IPS-18a (cell line): Measurements from ENCODE around the gene DCUN1D2.

ENCODE experiments used
- H3K27ac ChIP-seq: one replicate; pipeline ENCODE4 v1.5.1; 2013; ENCODE audit warnings: low read length
- H3K27me3 ChIP-seq: one replicate; pipeline ENCODE4 v1.6.1; 2013; ENCODE audit warnings: mild to moderate bottlenecking, low read length; ENCODE audit not compliant: control insufficient read depth, insufficient read depth
- H3K36me3 ChIP-seq: one replicate; pipeline ENCODE4 v1.6.1; 2013; ENCODE audit warnings: low read depth, low read length; ENCODE audit not compliant: control insufficient read depth
- H3K4me1 ChIP-seq: one replicate; pipeline ENCODE4 v1.6.1; 2013; ENCODE audit warnings: low read depth, low read length; ENCODE audit not compliant: control insufficient read depth
- H3K4me3 ChIP-seq: one replicate; pipeline ENCODE4 v1.5.1; 2013; ENCODE audit warnings: low read length
- H3K9ac ChIP-seq: one replicate; pipeline ENCODE4 v1.6.1; 2013; ENCODE audit warnings: mild to moderate bottlenecking, low read length, moderate library complexity
- H3K9me3 ChIP-seq: one replicate; pipeline ENCODE4 v1.6.1; 2013; ENCODE audit warnings: low read depth, low read length; ENCODE audit not compliant: control insufficient read depth

Gene DCUN1D2

GRCh38 chr13:113425941-113426590, 64.4 kb downstream of the DCUN1D2 start:
- no peaks in the 10 kb centered on the region for H3K27me3 ChIP-seq
- H3K9ac ChIP-seq: no peak overlapping the region

GRCh38 chr13:113423520-113424163, 66.9 kb downstream of the DCUN1D2 start:
- Histone ChIP-seq H3K27ac (no peak overlapping the region), H3K27me3 (no peaks in the 10 kb centered on the region), H3K36me3 (no peaks in the 10 kb centered on the region), H3K9ac (no peak overlapping the region), H3K9me3 (no peaks in the 10 kb centered on the region), H3K4me3 (no peak overlapping the region), H3K4me1 (no peaks in the 10 kb centered on the region)

More at GRCh38 chr13:113425941-113426590, 64.4 kb downstream of the DCUN1D2 start:
- no peak overlapping the region for H3K4me3 ChIP-seq
- no peaks in the 10 kb centered on the region for H3K36me3 ChIP-seq
- no peaks in the 10 kb centered on the region for H3K4me1 ChIP-seq
- H3K9me3 ChIP-seq: no peaks in the 10 kb centered on the region
- H3K27ac ChIP-seq: no peak overlapping the region

- H3K36me3 ChIP-seq: no peaks in the 10 kb centered on the region
- no peak overlapping the region for H3K27ac ChIP-seq
- no peak overlapping the region for H3K4me3 ChIP-seq
- H3K9me3 ChIP-seq: no peaks in the 10 kb centered on the region
- H3K4me1 ChIP-seq: no peaks in the 10 kb centered on the region
- no peak overlapping the region for H3K9ac ChIP-seq
- no peaks in the 10 kb centered on the region for H3K27me3 ChIP-seq
These were observed 67.5 kb downstream of the DCUN1D2 start for GRCh38 chr13:113422807-113423519.

- Histone ChIP-seq H3K36me3 (no peaks in the 10 kb centered on the region), H3K9ac (no peak overlapping the region), H3K27me3 (no peaks in the 10 kb centered on the region), H3K27ac (no peak overlapping the region), H3K4me3 (no peak overlapping the region), H3K4me1 (no peaks in the 10 kb centered on the region), H3K9me3 (no peaks in the 10 kb centered on the region)
These were observed 68.7 kb downstream of the DCUN1D2 start for GRCh38 chr13:113421673-113422270.

- H3K9me3 ChIP-seq: no peaks in the 10 kb centered on the region
- H3K27ac ChIP-seq: no peak overlapping the region
- no peaks in the 10 kb centered on the region for H3K4me1 ChIP-seq
- H3K4me3 ChIP-seq: no peak overlapping the region
- no peaks in the 10 kb centered on the region for H3K27me3 ChIP-seq
- H3K9ac ChIP-seq: no peak overlapping the region
- H3K36me3 ChIP-seq: no peaks in the 10 kb centered on the region
These were observed 69.5 kb downstream of the DCUN1D2 start for GRCh38 chr13:113420833-113421600.

- no peak overlapping the region for H3K27ac ChIP-seq
- H3K9ac ChIP-seq: no peak overlapping the region
- no peaks in the 10 kb centered on the region for H3K27me3 ChIP-seq
- no peaks in the 10 kb centered on the region for H3K4me1 ChIP-seq
- H3K36me3 ChIP-seq: no peaks in the 10 kb centered on the region
- no peaks in the 10 kb centered on the region for H3K9me3 ChIP-seq
- no peak overlapping the region for H3K4me3 ChIP-seq
These were observed 70.3 kb downstream of the DCUN1D2 start for GRCh38 chr13:113420232-113420631.

GRCh38 chr13:113419531-113420193, 70.8 kb downstream of the DCUN1D2 start:
- Histone ChIP-seq H3K9ac (no peak overlapping the region), H3K4me1 (no peaks in the 10 kb centered on the region), H3K4me3 (no peak overlapping the region), H3K27ac (no peak overlapping the region), H3K9me3 (no peaks in the 10 kb centered on the region), H3K27me3 (no peaks in the 10 kb centered on the region), H3K36me3 (no peaks in the 10 kb centered on the region)

- H3K4me1 ChIP-seq: no peaks in the 10 kb centered on the region
- H3K9ac ChIP-seq: no peak overlapping the region
- H3K27ac ChIP-seq: no peak overlapping the region
- H3K9me3 ChIP-seq: no peaks in the 10 kb centered on the region
- no peak overlapping the region for H3K4me3 ChIP-seq
- no peaks in the 10 kb centered on the region for H3K36me3 ChIP-seq
- no peaks in the 10 kb centered on the region for H3K27me3 ChIP-seq
These were observed 71.8 kb downstream of the DCUN1D2 start for GRCh38 chr13:113418722-113419049.

GRCh38 chr13:113417836-113418721, 72.4 kb downstream of the DCUN1D2 start:
- Histone ChIP-seq H3K9me3 (no peaks in the 10 kb centered on the region), H3K9ac (no peak overlapping the region), H3K36me3 (no peaks in the 10 kb centered on the region), H3K27ac (no peak overlapping the region), H3K27me3 (no peaks in the 10 kb centered on the region), H3K4me1 (no peaks in the 10 kb centered on the region), H3K4me3 (no peak overlapping the region)

GRCh38 chr13:113417008-113417751, 73.3 kb downstream of the DCUN1D2 start:
- Histone ChIP-seq H3K4me1 (no peaks in the 10 kb centered on the region), H3K4me3 (no peak overlapping the region), H3K27me3 (no peaks in the 10 kb centered on the region), H3K36me3 (no peaks in the 10 kb centered on the region), H3K9me3 (no peaks in the 10 kb centered on the region), H3K27ac (no peak overlapping the region), H3K9ac (no peak overlapping the region)
